ENCODE data around the gene COG1.
"Not testable (repeated sequence)": the region's sequence is repeated elsewhere in the genome, so short reads cannot be mapped to it uniquely, and the experiment has no call there.

The COG1 gene, protein sequence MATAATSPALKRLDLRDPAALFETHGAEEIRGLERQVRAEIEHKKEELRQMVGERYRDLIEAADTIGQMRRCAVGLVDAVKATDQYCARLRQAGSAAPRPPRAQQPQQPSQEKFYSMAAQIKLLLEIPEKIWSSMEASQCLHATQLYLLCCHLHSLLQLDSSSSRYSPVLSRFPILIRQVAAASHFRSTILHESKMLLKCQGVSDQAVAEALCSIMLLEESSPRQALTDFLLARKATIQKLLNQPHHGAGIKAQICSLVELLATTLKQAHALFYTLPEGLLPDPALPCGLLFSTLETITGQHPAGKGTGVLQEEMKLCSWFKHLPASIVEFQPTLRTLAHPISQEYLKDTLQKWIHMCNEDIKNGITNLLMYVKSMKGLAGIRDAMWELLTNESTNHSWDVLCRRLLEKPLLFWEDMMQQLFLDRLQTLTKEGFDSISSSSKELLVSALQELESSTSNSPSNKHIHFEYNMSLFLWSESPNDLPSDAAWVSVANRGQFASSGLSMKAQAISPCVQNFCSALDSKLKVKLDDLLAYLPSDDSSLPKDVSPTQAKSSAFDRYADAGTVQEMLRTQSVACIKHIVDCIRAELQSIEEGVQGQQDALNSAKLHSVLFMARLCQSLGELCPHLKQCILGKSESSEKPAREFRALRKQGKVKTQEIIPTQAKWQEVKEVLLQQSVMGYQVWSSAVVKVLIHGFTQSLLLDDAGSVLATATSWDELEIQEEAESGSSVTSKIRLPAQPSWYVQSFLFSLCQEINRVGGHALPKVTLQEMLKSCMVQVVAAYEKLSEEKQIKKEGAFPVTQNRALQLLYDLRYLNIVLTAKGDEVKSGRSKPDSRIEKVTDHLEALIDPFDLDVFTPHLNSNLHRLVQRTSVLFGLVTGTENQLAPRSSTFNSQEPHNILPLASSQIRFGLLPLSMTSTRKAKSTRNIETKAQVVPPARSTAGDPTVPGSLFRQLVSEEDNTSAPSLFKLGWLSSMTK

GRCh38 chr17:73192894-73193701 lies at the start of gene COG1:
Gene COG1, plus strand, starts transcription at chr17:73193055. Its CDS starts 15 bp downstream, at chr17:73193070.
- DNase-seq, result peak; percentile 89 to 93 (median 89)

DNA sequence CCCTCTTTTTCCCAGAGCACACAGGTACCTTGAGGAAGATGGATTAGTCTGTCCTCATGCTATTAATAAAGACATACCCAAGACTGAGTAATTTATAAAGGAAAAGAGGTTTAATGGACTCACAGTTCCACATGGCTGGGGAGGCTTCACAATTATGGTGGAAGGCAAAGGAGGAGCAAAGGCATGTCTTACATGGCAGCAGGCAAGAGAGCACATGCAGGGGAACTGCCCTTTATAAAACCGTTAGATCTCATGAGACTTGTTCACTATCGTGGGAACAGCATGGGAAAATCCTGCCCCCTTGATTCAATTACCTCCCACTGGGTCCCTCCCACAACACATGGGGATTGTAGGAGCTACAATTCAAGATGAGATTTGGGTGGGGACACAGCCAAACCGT lies 48.6 kb upstream of the COG1 start:
- not testable (repeated sequence) for DNase-seq

GRCh38 chr17:73145641-73146040 lies 47.2 kb upstream of the COG1 start:
- DNase-seq, result no peak

DNA sequence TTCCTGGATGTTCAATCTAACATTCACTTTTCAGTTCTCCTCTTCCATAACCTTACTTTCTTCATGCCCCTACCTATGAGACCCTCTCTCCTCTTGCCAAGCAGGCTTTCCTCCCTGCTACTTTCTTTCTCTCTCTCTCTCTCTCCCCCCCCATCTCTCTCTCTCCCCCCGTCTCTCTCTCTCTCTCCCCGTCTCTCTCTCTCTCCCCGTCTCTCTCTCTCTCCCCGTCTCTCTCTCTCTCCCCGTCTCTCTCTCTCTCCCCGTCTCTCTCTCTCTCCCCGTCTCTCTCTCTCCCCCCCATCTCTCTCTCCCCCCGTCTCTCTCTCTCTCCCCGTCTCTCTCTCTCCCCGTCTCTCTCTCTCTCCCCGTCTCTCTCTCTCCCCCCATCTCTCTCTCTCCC lies 45.1 kb upstream of the COG1 start:
- DNase-seq, result not testable (repeated sequence)

DNA sequence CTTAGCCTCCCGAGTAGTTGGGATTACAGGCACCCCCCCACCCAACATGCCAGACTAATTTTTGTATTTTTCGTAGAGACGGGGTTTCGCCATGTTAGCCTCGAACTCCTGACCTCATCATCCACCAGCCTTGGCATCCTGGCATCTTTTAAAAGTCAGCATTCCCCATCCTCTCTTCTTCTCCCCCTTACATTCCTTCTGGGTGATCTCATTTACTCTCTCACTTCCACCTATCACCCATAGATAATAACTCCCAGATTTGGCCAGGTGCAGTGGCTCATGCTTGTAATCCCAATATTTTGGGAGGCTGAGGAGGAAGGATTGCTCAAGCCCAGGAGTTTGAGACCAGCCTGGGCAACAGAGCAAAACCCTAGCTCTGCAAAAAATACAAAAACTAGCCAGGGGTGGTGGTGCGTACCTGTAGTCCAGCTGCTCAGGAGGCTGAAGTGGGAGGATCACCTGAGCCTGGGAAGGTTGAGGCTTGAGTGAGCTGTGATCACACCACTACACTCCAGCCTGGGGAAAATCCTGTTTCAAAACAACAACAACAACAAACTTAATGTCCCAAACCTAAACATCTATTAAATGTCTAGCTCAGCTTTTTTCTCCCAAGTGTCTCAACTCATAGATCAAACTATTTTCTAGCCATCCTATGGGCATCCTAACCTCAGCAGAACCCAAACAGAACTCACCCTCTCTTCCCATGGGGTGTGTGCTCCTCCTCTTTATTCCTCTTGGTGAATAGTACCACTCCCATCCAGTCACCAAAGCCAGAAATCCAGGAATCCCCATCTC lies 44.1 kb upstream of the COG1 start:
- DNase-seq, result no peak

- not testable (repeated sequence) for DNase-seq
Measured at GRCh38 chr17:73150622-73151300, 42.1 kb upstream of the COG1 start.

GRCh38 chr17:73151916-73152632 lies 40.8 kb upstream of the COG1 start:
- DNase-seq, result peak in 1 of 3 experiments; percentile 6

DNA sequence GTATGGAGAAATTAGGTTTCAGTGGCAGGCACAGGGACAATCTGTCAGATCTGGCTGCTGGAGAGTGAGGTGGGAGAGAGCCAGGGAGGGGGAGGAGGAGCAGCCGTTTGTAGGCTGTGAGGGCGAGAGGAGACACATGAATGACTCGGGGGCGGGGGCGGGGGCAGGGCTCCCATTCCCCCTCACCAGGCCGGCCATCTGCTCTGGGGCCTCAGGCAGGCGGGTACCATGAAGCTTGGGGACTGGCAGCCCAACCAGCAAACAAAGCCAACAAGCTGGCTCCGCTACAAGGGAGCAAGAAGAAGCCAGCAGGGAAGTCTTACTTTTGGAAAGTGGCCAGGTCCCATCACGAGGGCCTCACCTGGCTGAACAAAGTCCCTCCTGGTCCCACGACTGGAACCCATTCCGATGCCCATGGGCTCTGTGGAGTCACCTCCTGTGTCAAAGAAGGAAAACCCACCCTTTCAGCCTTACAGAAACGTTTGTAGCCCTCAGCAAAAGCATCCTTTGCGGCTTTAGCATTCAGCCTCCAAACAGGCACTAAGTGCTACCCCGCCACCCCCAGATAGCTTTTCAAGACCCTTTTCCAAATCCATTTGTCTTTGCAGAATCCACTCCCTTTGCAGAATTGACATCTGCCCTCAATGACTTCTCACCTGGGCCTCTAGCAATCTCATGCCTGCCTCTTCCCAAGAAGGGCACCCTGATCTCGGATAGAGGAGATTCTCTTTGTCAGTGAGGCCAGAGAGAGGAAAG lies 37.3 kb upstream of the COG1 start:
- peak in 1 of 3 experiments; percentile 15 for DNase-seq

DNA sequence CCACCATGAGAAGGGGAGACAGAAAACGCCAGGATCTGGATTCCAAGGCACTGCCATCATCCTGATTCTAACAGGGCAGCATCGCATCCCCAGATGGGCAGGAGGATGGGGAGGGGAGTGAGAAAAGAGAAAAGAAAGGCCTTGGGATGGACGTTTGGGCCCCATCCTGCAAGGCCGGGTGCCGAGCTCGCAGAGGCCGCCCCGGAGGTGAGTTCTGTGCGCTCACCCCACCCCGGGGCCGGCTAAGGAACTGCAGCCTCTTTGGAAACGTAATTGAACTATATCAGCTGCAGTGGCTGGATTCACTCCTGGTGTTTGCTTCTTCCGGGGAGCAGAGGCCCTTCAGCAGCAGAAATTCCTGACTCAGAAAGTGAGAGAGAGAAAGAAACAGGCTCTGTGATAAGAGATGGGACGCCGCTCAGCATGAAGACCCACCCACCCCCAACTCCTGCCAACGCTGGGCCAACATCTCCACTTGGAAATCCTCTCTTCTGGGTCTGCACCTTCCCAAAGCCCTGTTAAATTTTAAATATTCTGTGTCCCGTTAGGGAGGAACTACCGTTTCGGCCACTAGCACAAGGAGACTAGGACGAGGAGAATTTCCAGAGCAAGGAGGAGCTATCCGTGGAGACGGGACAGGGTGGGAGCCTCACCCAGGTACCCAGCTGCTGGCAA lies 36.6 kb upstream of the COG1 start:
- peak in 1 of 3 experiments; percentile 43 for DNase-seq

GRCh38 chr17:73156887-73157520 lies 35.9 kb upstream of the COG1 start:
- DNase-seq, result peak in 1 of 3 experiments; percentile 61

- peak in 1 of 3 experiments; percentile 61 for DNase-seq
Measured at GRCh38 chr17:73157521-73157890, 35.3 kb upstream of the COG1 start.

GRCh38 chr17:73158133-73158532 lies 34.7 kb upstream of the COG1 start:
- DNase-seq, result no peak

DNA sequence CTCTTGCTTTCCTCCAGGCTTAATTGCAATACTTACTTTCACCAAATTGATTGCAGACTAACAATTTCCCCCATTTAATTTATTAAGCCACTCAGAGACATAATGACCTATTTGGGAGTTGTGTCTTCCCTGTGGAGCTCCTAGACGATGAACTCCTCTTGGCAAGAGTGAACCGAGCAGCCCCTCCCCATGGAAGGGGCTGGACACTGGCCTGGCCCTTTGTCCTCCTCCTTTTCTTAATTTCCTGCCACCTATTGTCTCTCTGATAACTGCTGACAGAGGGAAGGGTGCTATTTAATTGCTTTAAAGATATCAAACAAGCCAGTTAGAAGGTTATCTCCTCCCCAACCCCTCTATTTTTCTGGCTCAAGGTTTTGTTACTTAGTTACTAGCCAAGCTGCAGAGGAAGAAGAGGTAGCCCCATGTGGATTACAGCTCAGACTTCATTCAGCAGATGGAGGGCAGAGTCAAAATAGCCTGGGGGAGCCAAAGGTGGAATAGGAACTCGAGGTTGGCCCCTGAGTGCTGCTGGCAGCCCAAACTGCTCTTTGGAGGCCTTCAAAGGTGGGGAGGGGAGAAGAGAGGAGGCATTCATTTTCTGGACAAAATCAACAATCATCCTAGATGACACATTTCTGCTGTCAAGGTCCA lies 31.8 kb upstream of the COG1 start:
- DNase-seq, result peak in 2 of 3 experiments; percentile 56 to 76

DNA sequence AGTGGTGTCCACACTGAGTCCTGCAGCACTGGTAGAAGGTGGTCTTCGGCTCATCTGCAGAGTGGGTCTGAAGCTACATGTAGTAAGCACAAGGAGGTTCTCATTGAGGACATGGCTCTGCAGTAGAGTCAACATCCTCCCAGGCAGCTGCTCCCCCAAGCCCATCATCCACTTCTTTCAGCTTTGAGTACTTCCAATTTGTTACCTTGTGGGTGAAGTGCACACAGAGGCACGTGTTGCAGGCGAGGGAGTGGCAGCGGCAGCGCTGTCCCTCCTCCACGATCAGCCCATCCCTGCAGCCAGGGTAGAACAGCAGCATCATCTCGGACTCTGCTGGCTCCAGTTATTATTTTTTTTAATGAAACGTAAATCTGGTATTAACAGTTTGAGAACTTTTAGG lies 29.8 kb upstream of the COG1 start:
- peak; percentile 24 to 77 (median 75) for DNase-seq

- DNase-seq, result peak in 2 of 3 experiments; percentile 59 to 67
Measured at GRCh38 chr17:73165616-73166404, 27.0 kb upstream of the COG1 start.

DNA sequence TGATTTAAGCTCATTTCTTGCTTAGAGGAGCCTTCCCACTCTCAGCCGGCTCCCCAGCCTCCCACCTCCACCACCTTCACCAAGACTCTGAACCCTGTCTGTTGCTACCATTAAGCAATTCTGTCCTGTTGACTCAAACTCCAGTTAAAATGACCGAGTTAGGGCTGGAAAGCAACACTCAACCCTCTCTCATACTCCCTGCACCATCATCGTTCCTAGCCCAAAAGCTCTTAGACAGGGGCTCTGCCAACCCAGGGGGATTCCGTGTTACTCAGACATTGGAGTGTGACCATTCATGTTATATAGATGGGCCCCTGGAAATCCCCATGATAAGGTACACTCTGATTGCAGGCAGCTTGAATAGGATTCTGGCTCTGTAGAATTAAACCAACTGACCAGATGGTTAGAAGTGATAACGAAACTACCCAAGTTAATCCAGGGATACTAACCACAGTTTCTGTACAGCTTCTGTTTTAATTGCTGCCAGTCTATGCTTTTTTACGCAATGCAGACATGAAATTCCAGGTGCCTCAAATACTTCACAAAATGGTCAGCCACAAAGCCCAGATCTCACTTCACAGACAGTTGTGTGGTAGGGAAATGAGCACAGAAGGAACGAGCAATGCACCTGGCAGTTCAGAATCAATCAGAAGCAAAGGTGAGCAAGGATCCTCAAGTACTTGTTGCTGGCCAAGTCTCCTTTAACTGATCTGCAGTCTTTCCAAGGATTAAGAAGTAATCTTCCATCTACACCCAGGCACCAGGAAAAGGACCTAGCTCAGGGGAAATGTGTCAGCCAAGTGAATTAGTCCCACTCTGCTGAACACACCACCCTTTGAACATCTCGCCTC lies 25.9 kb upstream of the COG1 start:
- DNase-seq, result peak in 1 of 3 experiments; percentile 29

All from NCI-H1417 (cell line).